ENCODE measurements around the gene MAP7D2. TPM values are rescaled to one million over a fixed set of nuclear protein-coding genes. Genes with fewer than 3 reads are reported as not detected.
"Not testable (repeated sequence)": the region's sequence is repeated elsewhere in the genome, so short reads cannot be mapped to it uniquely, and the experiment has no call there.

MAP7D2 gene
- 15.1 and 16.6 TPM in 2 replicates for total RNA-seq (2014; rRNA removed; shearing (Covaris generic); ENCODE audit: low replicate concordance)

DNA sequence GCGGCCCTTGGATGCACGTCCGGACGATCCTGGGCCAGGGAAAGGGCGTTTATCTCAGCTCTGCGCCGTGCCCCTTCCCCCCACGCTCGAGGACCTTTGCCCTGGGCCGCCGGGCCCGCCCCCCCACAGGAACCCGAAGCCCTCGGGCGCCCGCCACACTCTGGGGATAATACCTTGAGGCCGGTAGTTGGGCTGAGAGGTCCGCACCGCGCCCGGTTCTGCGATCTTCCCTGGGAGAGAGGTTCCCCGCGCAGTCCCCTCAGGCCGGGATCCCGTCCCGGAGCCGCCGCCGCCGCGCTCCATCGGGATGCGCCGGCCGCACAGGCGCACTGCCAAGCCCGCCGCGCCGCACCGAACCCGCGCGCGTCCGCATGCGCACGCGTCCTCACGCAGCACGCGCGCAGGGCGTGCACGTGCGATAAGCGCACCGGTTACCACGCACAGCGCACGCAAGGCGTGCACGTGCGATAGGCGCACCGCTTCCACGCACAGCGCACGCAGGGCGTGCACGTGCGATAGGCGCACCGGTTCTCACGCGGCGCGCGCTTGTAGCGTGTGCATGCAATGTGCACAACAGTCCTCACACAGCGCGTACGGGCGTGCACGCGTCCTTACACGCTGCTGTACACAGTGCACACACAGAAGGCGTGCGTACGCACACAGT, at the start of gene MAP7D2:
Gene MAP7D2 (minus strand): TSS at position 331 of the 664 bp plus-strand sequence. CDS start 28 bp downstream, at position 303.
- Histone ChIP-seq H2AFZ (ENCODE audit: low read length) (no peak within 1 kb of the TSS), H3K9me2 (replicated peaks; ENCODE audit: insufficient read depth, low read length) (no peaks in the 10 kb centered on the region), H3K27me3 (ENCODE audit: low read length) (no peaks in the 10 kb centered on the region), H3K4me2 (ENCODE audit: low read depth, low read length, poor library complexity, severe bottlenecking) (no peak within 1 kb of the TSS), H3K36me3 (ENCODE audit: insufficient read depth, low read length) (no peaks in the 10 kb centered on the region), H3K4me1 (ENCODE audit: low read length) (no peaks in the 10 kb centered on the region), H3K4me3 (ENCODE audit: low read length) (no peak within 1 kb of the TSS), H3K9me3 (ENCODE audit: low read length) (no peaks in the 10 kb centered on the region), H3K27ac (ENCODE audit: low read length) (no peak within 1 kb of the TSS), H3K9ac (ENCODE audit: low read length) (no peak within 1 kb of the TSS), H3K79me2 (ENCODE audit: low read length) (no peaks in the 10 kb centered on the region), H4K20me1 (ENCODE audit: insufficient read depth, low read depth, low read length) (no peaks in the 10 kb centered on the region)
- DNase-seq, result no peak

DNA sequence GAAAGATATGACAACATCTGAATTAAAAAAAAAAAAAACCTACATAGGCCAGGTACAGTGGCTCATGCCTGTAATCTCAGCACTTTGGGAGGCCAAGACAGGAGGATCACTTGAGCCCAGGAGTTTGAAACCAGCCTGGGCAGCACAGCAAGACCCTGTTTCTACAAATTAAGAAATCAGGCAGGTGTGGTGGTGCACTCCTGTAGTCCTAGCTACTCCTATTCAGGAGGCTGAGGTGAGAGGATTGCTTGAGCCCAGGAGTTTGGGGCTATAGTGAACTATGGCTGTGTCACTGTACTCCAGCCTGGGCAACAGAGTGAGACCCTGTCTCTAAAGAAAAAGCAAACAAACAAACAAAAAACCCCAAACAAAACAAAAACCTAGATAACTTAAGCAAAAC, 45.8 kb upstream of the MAP7D2 start:
- not testable (repeated sequence) for H3K4me1 ChIP-seq (ENCODE audit: low read length); H3K79me2 ChIP-seq (ENCODE audit: low read length); H3K9ac ChIP-seq (ENCODE audit: low read length); DNase-seq; H3K9me3 ChIP-seq (ENCODE audit: low read length); H4K20me1 ChIP-seq (ENCODE audit: insufficient read depth, low read depth, low read length); H3K27ac ChIP-seq (ENCODE audit: low read length); H3K27me3 ChIP-seq (ENCODE audit: low read length); H3K9me2 ChIP-seq (replicated peaks; ENCODE audit: insufficient read depth, low read length); H2AFZ ChIP-seq (ENCODE audit: low read length); H3K4me2 ChIP-seq (ENCODE audit: low read depth, low read length, poor library complexity, severe bottlenecking); H3K36me3 ChIP-seq (ENCODE audit: insufficient read depth, low read length); H3K4me3 ChIP-seq (ENCODE audit: low read length)

DNA sequence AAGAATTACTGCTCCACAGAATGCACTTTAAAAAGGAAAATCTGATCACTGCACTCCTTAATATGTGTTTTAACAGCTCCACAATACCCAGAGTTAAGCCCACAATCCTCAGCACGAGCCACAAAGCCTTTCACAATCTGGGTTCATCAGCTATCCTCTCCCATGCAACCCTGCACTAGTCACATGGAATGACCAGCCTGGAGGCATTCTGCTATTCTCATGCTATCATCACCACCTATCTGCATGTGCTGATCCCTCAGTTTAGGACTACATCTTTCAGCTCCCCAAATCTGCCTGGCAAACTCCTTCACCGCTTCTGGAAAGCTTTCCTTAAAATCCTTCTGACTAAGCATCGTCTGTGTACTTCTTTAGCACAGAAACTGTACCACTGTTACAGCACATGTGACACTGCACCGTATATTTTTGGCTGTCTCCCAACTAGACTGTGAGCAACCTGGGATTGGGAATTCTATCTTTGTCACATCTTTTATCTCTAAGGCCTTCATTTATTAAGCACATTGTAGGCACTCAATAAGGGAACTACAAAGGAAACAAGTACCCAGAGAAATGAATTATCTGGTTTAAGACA, 43.2 kb upstream of the MAP7D2 start:
- Histone ChIP-seq H3K9me2 (replicated peaks; ENCODE audit: insufficient read depth, low read length) (no peaks in the 10 kb centered on the region), H3K36me3 (ENCODE audit: insufficient read depth, low read length) (peaks cover 12% of the 10 kb centered on the region; the same call in 1 of the 2 replicates), H2AFZ (ENCODE audit: low read length) (no peak overlapping the region), H3K79me2 (ENCODE audit: low read length) (no peaks in the 10 kb centered on the region), H4K20me1 (ENCODE audit: insufficient read depth, low read depth, low read length) (no peaks in the 10 kb centered on the region), H3K4me1 (ENCODE audit: low read length) (no peaks in the 10 kb centered on the region), H3K4me3 (ENCODE audit: low read length) (no peak overlapping the region), H3K4me2 (ENCODE audit: low read depth, low read length, poor library complexity, severe bottlenecking) (no peak overlapping the region), H3K9me3 (ENCODE audit: low read length) (no peaks in the 10 kb centered on the region), H3K9ac (ENCODE audit: low read length) (no peak overlapping the region), H3K27me3 (ENCODE audit: low read length) (no peaks in the 10 kb centered on the region), H3K27ac (ENCODE audit: low read length) (no peak overlapping the region)
- no peak for DNase-seq

DNA sequence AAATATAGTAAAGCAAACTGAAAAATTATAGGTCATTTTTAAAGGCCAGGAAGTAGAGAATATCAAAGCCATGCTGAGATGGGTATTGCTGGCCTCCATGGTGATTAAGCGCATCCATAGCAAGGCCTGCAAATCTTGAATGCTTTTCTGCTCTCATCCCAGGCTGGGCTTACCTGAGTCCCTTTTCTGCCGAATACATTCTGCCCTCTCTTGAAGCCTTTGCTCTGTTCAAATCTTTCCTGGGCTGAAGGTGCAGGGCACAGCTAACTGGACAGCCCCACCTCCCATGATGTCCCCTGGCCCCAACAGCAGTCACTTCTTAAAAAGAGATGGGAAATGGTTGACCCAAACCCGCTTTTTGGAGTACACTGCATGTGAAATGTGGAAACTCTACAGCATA, 35.0 kb upstream of the MAP7D2 start:
- Histone ChIP-seq H3K9ac (ENCODE audit: low read length) (no peak overlapping the region), H4K20me1 (ENCODE audit: insufficient read depth, low read depth, low read length) (no peaks in the 10 kb centered on the region), H3K4me1 (ENCODE audit: low read length) (peaks cover 15% of the 10 kb centered on the region), H3K36me3 (ENCODE audit: insufficient read depth, low read length) (peaks cover 18% of the 10 kb centered on the region; the same call in 1 of the 2 replicates), H3K9me3 (ENCODE audit: low read length) (no peaks in the 10 kb centered on the region), H3K27me3 (ENCODE audit: low read length) (no peaks in the 10 kb centered on the region), H3K27ac (ENCODE audit: low read length) (no peak overlapping the region), H3K4me3 (ENCODE audit: low read length) (no peak overlapping the region), H3K4me2 (ENCODE audit: low read depth, low read length, poor library complexity, severe bottlenecking) (no peak overlapping the region), H2AFZ (ENCODE audit: low read length) (no peak overlapping the region), H3K79me2 (ENCODE audit: low read length) (no peaks in the 10 kb centered on the region), H3K9me2 (replicated peaks; ENCODE audit: insufficient read depth, low read length) (no peaks in the 10 kb centered on the region)
- no peak for DNase-seq

DNA sequence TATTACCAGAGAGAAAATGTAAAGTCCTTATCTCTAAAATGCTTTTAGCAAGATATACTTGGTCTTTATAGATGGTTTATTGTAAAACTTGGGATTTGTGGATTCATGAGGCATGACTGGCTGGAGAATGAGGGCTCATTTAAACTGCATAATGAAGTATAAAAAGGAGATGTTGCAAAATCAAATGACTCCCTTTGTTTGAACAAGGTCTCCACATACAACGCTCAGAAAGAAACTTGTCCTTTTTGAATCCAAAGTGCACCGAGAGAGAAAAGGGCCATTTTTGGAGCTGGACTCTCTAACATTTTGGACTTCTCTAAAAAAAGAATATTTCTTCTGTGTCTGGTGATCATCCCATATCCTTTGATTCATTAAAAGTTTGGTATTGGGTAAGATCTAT, 32.6 kb upstream of the MAP7D2 start:
- Histone ChIP-seq H3K9me3 (ENCODE audit: low read length) (no peaks in the 10 kb centered on the region), H4K20me1 (ENCODE audit: insufficient read depth, low read depth, low read length) (no peaks in the 10 kb centered on the region), H3K27me3 (ENCODE audit: low read length) (no peaks in the 10 kb centered on the region), H2AFZ (ENCODE audit: low read length) (no peak overlapping the region), H3K4me2 (ENCODE audit: low read depth, low read length, poor library complexity, severe bottlenecking) (no peak overlapping the region), H3K79me2 (ENCODE audit: low read length) (no peaks in the 10 kb centered on the region), H3K4me1 (ENCODE audit: low read length) (peaks cover 15% of the 10 kb centered on the region), H3K27ac (ENCODE audit: low read length) (no peak overlapping the region), H3K9me2 (replicated peaks; ENCODE audit: insufficient read depth, low read length) (no peaks in the 10 kb centered on the region), H3K4me3 (ENCODE audit: low read length) (no peak overlapping the region), H3K9ac (ENCODE audit: low read length) (no peak overlapping the region), H3K36me3 (ENCODE audit: insufficient read depth, low read length) (peaks cover 4% of the 10 kb centered on the region; the same call in 1 of the 2 replicates)
- no peak for DNase-seq

DNA sequence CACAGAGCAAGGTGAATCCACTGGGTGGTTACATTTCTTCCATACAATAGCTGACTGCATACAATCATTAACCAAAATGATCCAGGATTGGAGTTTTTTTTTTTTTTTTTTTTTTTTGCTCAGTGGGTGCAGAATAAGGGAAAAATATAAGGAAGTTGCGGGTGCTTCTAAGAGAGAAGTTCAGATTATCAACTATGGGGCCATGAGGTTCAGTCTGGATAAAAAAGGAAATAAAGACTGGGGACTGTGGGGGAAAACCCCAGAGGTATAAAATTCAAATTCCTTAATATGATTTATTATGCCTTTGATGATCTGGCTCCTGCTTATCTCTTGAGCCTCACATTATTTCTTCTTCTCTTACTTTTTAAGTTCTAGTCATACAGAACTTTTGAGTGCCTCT, 30.9 kb upstream of the MAP7D2 start:
- Histone ChIP-seq H3K9me2 (replicated peaks; ENCODE audit: insufficient read depth, low read length) (no peaks in the 10 kb centered on the region), H3K4me1 (ENCODE audit: low read length) (peaks cover 20% of the 10 kb centered on the region), H3K4me3 (ENCODE audit: low read length) (no peak overlapping the region), H3K27ac (ENCODE audit: low read length) (0 out of 2 replicates have a peak overlapping the region, but pooled peaks have one; percentile 29), H3K36me3 (ENCODE audit: insufficient read depth, low read length) (no peaks in the 10 kb centered on the region), H3K9me3 (ENCODE audit: low read length) (no peaks in the 10 kb centered on the region), H4K20me1 (ENCODE audit: insufficient read depth, low read depth, low read length) (no peaks in the 10 kb centered on the region), H3K27me3 (ENCODE audit: low read length) (no peaks in the 10 kb centered on the region), H3K4me2 (ENCODE audit: low read depth, low read length, poor library complexity, severe bottlenecking) (peak overlapping the region; percentile 12), H2AFZ (ENCODE audit: low read length) (no peak overlapping the region), H3K9ac (ENCODE audit: low read length) (no peak overlapping the region), H3K79me2 (ENCODE audit: low read length) (no peaks in the 10 kb centered on the region)
- DNase-seq, result no peak

DNA sequence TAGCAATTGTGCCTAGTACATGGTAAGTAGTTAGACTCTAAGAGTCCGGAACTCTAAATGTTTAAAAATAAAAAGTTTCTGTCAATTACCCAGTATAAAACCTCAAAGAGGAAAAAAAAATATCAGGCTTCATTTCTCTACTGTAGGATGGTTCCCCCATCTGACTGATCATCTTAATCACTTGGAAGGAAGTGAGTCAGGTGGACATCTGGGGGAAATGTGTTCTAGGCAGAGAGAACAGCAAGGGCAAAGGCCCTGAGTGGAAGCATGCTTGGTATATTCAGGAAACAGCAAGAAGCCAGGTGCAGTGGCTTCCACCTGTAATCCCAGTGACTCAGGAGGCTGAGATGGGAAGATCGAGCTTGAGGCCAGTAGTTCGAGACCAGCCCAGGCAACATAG, 27.8 kb upstream of the MAP7D2 start:
- Histone ChIP-seq H2AFZ (ENCODE audit: low read length) (no peak overlapping the region), H3K4me2 (ENCODE audit: low read depth, low read length, poor library complexity, severe bottlenecking) (no peak overlapping the region), H3K36me3 (ENCODE audit: insufficient read depth, low read length) (peaks cover 7% of the 10 kb centered on the region), H3K9me3 (ENCODE audit: low read length) (no peaks in the 10 kb centered on the region), H3K27ac (ENCODE audit: low read length) (no peak overlapping the region), H3K4me3 (ENCODE audit: low read length) (no peak overlapping the region), H3K27me3 (ENCODE audit: low read length) (no peaks in the 10 kb centered on the region), H3K79me2 (ENCODE audit: low read length) (peaks cover 21% of the 10 kb centered on the region), H3K4me1 (ENCODE audit: low read length) (peaks cover 36% of the 10 kb centered on the region), H3K9ac (ENCODE audit: low read length) (no peak overlapping the region), H3K9me2 (replicated peaks; ENCODE audit: insufficient read depth, low read length) (no peaks in the 10 kb centered on the region), H4K20me1 (ENCODE audit: insufficient read depth, low read depth, low read length) (peaks cover 18% of the 10 kb centered on the region)
- DNase-seq, result no peak

DNA sequence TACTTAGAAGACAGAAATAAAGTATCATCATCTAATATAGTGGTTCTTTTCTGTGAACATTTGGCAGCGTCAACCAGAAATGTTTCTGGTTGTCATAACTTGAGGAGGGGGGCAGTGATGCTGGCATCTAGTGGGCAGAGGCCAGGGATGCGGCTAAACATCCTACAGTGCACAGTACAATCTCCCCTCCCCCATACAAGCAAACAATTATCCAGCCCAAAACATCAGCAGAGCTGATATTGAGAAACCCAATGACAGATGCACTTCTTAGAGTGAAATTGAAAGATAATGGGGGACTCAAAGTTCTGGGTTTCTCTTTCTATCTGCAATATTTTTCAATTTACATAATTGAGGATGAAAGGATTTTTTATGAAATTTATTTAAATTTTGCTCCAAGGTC, 26.9 kb upstream of the MAP7D2 start:
- peaks cover 17% of the 10 kb centered on the region for H3K36me3 ChIP-seq (ENCODE audit: insufficient read depth, low read length)
- DNase-seq, result no peak
- H3K27me3 ChIP-seq (ENCODE audit: low read length), result no peaks in the 10 kb centered on the region
- no peak overlapping the region for H3K27ac ChIP-seq (ENCODE audit: low read length)
- no peak overlapping the region for H2AFZ ChIP-seq (ENCODE audit: low read length)
- no peaks in the 10 kb centered on the region for H3K9me3 ChIP-seq (ENCODE audit: low read length)
- no peak overlapping the region for H3K4me2 ChIP-seq (ENCODE audit: low read depth, low read length, poor library complexity, severe bottlenecking)
- H3K9me2 ChIP-seq (replicated peaks; ENCODE audit: insufficient read depth, low read length), result no peaks in the 10 kb centered on the region
- H4K20me1 ChIP-seq (ENCODE audit: insufficient read depth, low read depth, low read length), result peaks cover 27% of the 10 kb centered on the region
- H3K9ac ChIP-seq (ENCODE audit: low read length), result no peak overlapping the region
- H3K4me1 ChIP-seq (ENCODE audit: low read length), result peaks cover 37% of the 10 kb centered on the region
- H3K4me3 ChIP-seq (ENCODE audit: low read length), result no peak overlapping the region
- peaks cover 30% of the 10 kb centered on the region for H3K79me2 ChIP-seq (ENCODE audit: low read length)

All from Karpas-422 (cell line).